ENCODE results near the gene SLC44A2.

- TF ChIP-seq CTCF (IDR thresholded peaks at IDR 0.05; ENCODE audit: poor library complexity): no peak
- no peak for TF ChIP-seq EZH2 (IDR thresholded peaks at IDR 0.05; ENCODE audit: borderline replicate concordance)
Observed at GRCh38 chr19:10681658-10682057, 56.3 kb downstream of the SLC44A2 start.

All from hepatocyte (in vitro differentiated cells).